ENCODE results near the gene TMEM184B.

Gene TMEM184B

DNA sequence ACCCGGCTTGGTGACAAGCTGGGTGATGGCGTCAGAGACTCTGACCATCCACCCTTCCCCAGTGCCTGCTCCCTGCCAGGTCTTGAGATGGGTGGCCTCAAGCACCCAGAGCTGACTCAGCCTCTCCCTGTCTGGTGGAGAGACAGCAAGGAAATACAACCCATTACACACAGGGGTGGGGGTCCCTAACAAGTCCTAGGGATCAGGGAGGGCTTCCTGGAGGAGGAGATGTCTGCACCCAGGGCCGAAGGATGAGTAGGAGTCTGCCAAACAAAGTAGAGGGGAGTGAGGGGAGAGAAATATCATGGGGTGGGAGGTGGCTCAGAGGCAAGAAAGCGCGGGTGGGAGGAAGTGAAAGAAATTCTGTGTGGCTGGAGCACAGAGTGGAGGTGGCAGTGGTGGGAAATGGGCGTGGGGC is 64.2 kb downstream of the TMEM184B start:
- in situ Hi-C loops (cut with MboI; ENCODE audit: low sequenced_read_pairs), result no loop called here

DNA sequence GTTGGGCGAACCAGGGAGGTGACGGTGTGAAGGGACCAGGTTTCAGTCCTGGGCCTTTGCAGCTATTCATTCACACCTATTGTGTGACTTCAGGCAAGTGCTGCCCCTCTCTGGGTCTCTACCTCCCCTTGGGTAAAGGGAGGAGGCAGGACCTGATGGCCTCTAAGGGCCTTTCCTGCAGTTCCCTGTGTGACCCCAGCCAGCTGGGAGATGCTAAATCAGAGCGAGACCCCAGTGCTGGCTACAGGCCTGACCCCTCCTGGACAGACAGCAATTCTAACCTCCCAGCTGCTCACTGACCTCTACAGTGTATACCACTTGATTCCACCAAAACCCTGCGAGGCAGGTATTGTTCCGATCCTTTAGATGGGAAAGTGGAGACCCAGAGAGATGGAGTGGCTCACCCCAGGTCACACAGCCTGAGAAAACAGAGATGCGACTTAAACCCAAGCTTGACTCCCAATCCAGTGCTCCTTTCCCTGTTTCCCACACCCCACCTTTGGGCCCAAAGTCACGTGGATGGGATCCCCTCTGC is 64.8 kb downstream of the TMEM184B start:
- in situ Hi-C loops (cut with MboI; ENCODE audit: low sequenced_read_pairs), result no loop called here

DNA sequence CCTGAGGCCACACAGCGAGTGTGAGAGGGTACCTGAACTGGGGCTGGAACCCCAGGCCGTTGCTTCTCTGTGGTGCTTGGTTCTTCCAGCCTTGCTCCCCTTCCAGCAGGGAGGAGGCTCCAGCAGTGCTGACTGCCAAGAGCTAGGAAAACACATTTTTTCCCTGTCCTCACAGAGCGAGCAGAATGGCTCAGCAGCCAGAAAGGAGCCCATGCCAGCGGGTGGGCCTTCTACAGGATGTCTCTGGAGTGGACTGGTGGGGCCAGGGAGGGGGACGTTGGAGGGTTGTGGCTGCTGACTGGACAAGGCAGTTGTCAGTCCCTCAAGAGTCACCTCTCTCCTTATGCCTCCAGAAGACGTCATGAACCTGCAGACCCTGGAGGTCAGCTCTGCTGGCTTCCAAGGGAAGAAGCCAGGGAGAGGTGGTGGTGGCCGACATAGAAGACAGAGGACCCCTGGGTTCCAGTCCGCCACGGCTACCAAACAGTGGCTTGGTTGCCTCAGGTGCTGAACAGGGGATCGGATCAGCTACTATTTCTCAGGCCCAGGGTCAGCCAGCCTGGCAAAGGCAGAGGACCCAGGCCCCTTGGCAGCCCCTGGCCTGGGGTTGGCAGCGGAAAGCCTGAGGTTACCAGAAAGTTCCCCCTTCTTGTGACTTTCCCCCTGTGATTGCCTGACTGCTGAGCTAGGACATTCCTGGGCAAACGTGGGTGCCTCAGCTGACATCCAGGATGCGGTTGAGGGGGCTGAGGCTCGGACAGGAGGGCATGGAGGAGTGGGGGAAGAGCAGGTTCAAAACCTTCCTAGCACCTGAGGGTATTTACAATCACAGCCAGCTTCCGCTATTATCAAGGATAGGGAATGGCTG is 67.3 kb downstream of the TMEM184B start:
- in situ Hi-C loops (cut with MboI; ENCODE audit: low sequenced_read_pairs), result no loop called here

DNA sequence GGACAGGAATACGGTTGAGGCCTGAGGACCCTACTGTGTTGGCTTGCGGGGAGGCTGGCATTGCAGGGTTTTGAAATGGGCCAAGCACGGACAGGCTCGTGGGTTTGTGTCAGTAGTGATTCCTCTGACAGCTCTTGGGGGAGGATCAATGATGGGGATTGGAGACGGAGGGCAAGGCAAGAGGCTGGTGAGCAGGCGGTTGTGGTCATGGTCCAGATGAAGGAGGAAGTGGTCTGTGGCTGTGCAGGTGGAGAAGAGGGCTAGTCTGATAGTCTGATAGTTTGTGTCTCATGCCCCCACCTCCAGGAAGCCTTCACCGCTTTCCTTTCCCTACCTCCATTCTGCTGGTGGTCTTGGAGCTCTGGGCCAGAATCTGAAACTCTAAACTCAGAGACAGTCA is 68.0 kb downstream of the TMEM184B start:
- in situ Hi-C loops (cut with MboI; ENCODE audit: low sequenced_read_pairs), result no loop called here

DNA sequence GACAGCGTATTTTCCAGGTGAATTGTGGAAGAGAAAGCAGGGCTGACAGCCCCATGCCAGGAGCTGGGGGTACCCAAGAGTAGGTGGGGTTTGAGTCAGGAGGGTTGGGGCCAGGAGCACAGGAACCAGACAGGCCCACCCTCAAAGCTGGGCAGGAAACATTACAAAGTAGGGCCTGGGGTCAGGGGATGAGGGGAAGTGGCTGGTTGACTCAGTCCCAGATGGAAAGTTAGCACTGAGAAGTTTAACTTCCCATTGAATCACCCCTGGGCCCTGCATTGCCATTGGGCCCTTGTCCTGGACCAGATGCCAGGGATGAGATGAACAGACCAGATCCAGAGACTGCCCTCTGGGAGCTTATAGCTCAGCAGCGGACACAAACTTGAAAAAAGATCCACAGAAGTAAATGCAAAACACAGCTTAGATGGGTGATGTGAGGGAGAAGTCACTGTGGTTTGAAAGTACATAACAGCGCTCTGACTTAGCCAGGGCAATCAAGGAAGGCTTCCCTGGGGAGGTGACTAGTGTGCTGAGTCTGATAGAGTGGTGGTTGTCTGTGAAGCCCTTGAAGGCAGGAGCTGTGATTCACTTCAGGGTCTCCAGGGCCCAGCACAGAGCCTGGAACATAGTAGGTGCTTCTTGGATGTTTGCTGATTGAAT is 68.8 kb downstream of the TMEM184B start:
- in situ Hi-C loops (cut with MboI; ENCODE audit: low sequenced_read_pairs), result no loop called here

DNA sequence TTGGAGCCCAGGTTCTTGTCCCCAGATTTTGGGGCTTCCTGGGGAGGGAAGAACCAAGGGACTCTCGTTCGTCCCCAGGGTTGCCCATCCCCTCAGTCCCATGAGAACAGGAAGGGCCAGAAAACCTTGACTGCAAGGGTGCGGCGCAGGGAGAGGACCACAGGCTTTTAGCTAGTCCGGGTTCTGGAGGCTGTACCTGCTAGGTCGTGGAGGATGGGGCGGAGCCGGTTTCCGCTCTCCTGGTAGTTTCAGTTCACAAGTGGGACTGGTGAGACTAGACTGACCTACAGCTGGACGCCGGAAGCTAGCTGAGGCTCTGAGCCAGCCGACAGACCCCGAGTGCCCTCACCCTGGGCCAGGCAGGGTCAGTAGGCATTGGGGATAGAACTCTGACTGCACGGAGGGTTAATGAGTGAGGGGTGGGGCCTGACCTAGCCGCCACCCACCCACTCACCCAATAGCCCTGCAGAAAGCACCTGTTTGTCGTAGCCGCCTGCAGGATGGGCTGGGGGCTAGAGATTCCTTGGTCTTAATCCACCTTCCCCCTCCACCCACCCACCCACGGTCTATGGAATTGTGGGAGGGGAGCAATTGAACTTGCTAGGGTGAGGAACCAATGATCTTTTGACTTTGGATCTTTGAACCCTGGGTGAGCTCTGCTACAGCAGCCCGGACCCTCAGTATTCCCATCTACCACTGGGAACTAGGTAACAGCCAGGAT is 69.6 kb downstream of the TMEM184B start:
- in situ Hi-C loops (cut with MboI; ENCODE audit: low sequenced_read_pairs), result no loop called here

DNA sequence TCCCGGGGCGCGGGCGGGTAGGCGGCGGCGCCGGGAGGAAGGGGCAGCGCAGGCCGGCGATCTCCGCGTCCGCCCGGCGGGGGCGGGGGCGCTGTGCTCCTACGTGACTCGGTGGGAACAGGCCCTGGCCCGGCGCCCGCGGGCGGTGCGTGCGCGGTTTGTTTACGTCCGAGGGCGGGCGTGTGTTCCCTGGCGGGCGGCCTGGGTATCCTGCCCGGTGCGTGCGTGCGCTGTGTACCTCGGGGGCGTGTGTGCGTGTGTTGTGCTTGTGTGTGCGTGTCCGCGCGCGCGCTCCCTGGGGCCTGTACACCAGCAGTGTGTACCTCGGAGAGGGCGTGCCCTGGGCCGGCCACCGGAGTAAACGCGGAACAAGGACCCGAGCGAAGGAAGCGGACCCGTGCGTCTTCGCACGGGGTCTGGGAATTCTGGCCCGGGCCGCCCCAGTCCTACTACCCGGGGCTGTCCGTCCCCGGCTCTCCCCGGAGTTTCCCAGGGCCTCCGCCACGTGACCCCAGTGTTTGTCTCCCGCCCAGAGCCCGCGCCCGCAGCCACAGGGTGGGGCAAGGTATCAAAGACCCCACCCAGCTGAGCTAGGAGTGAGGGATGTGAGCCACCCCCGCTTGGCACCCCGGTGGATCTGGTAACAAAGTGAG is 70.2 kb downstream of the TMEM184B start:
- in situ Hi-C loops (cut with MboI; ENCODE audit: low sequenced_read_pairs), result no loop called here

DNA sequence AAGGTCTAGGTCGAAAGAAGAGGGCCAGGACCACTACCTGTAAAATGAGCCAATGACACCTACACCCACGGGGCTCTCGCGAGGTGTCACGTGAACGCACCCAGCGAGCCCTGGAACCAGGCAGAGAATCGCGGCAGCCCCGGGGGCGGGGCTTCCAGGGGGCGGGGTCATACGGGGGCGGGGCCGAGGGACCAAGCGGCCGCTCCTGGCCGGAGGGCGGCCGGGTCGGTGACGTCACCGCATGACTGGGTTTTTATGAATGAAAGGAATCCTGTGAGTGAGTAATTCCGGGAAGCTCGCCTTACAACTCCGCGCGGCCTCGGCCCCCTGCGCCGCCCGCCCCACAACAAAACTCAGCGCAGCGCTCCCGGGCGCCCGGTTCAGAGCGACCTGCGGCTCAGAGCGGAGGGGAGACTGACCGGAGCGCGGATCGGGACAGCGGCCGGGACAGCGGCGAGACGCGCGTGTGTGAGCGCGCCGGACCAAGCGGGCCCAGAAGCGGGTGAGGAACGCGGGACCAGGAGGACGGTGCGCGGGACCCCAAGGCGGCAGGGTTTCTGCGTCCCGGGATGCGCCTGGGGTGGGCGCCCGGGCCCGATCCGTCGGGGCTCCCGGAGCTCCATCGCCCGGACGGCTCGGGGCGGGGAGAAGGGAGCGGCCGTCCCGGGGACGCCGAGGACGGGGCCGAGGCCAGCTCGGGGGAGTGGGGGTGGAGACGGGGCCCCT is 70.9 kb downstream of the TMEM184B start, which contains the start of gene MAFF:
Gene MAFF, plus strand, starts transcription at position 284 of the 726 bp plus-strand sequence. CDS start 11,860 bp downstream, outside the sequence.
- in situ Hi-C loops (cut with MboI; ENCODE audit: low sequenced_read_pairs), result no loop called here

DNA sequence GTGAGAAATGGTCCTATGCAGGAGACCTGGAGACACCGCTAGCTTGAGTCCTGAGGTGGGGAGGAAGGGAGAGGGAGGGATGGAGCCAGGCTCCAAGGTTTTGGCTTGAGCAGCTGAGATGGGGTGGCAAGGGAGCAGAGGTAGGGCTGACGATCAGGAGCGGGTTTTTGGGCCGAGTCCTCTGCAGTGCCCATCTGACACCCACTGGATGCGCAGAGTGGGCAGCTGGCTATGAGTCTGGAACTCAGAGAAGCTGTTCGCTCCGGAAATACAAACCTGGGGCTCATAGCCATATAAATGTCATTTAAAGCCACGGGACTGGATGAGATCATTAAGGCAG is 71.5 kb downstream of the TMEM184B start:
- in situ Hi-C loops (cut with MboI; ENCODE audit: low sequenced_read_pairs), result no loop called here

DNA sequence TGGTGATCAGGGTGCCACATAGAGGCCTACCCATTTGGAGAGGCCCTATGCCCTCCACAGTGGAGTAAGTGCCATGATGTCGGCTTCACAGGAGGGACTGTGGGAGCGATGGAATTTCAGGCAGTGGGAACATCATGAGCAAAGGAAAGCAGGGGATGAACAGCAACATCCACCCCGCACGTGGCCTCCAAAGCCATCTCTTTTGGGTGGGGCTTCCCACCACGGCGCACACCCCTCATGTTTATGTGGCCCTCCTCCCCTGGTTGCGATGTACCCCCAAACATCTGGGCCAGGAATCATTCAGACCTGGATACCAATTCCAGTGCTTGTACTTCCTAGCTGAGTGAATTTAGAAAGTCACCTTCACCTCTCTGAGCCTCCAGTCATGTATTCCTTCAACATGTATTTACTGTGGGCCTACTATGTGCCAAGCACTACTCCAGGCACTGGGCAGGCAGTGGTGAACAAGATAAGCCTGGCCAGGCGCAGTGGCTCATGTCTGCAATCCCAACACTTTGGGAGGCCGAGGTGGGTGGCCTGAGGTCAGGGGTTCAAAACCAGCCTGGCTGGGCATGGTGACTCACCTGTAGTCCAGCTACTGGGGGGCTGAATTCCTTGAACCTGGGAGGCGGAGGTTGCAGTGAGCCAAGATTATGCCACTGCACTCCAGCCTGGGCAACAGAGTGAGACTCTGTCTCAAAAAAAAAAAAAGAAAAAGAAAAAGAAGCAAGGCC is 72.8 kb downstream of the TMEM184B start:
- in situ Hi-C loops (cut with MboI; ENCODE audit: low sequenced_read_pairs), result no loop called here

DNA sequence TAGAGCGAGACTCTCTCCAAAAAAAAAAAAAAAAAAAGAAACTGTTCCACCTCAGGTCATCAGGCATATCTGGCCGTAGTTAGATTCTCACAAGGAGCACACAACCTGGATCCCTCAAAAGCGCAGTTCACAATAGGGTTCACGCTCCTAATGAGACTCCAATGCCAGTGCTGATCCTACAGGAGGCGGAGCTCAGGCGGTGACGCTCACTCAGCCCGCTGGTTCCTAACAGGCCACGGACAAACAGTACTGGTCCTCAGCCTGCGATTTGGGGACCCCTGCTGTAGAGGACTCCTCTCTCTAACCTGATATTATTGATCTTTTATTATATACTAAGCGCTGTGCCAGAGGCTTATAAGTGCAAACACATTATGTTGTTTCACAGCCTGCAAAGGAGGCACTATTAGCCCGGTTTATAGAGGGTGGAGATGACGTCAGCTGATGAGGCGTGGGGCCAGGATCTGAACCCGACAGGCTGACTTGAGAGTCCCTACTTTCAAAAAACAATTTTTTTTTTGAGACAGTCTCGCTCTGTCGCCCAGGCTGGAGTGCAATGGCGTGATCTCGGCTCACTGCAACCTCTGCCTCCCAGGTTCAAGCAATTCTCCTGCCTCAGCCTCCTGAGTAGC is 75.9 kb downstream of the TMEM184B start:
- in situ Hi-C loops (cut with MboI; ENCODE audit: low sequenced_read_pairs), result no loop called here

DNA sequence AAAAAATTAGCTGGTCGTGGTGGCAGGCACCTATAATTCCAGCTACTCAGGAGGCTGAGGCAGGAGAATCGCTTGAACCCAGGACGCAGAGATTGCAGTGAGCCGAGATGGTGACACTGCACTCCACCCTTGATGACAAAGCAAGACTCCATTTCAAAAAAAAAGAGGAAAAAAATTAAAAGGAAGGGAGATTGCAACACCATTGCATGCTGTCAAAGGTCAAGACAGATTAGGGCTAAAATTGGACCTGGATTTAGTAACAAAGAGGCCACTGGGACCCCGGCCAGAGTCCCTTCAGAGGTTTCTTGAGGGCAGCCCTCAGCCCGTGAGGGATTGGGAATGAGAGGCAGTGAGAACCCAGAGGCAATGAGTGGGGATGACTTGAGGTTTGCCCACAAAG is 79.2 kb downstream of the TMEM184B start:
- in situ Hi-C loops (cut with MboI; ENCODE audit: low sequenced_read_pairs), result no loop called here

DNA sequence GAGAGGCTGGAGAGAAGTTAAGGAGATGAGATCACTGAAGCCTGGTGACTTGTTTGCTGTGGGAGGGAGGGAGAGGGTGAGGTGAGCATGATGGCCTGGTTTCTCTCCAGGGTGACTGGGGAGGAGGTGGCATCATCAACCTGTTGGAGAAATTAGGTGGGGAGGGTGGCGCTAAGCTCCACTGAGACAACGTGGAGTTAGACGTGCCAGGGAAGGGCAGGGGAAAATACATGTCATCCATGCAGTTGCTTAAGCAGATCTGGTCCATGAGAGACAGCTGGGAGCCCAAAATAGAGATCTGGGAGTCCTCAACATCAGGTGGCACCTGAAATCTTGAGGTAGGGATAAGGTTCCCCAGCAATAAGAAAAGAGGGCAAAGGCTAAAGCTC is 80.3 kb downstream of the TMEM184B start:
- in situ Hi-C loops (cut with MboI; ENCODE audit: low sequenced_read_pairs), result no loop called here

DNA sequence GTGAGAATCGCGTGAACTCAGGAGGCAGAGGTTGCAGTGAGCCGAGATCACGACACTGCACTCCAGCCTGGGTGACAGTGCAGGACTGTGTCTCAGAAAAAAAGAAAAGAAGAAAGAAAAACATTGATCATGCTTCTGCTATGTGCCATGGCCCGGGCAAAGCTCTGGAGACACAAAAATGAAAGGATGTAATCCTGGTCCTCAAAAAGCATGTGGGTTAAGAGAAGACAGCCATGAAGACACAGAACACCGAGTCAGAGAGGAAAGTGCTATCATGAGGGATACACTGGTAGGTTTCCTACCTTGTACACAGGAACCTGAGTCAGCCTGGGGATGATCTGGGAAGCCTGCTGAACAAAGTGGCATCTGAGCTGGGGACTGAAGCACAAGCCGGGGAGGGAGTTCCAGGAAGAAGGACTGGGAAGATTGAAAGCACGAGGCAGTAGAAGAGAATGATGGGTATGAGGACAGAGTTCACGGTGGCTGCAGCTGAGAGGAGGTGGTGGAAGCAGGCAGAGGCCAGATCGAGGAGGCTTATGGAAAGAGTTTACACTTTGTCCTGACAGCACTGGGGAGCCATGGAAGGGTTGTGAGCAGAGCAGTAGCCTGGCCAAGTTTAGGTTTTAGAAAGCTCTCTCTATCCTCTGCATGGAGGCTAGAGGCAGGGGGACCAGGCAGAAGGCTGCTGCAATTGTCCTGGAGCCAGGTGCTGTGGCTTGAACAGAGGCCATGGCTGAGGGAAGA is 80.9 kb downstream of the TMEM184B start:
- in situ Hi-C loops (cut with MboI; ENCODE audit: low sequenced_read_pairs), result no loop called here

DNA sequence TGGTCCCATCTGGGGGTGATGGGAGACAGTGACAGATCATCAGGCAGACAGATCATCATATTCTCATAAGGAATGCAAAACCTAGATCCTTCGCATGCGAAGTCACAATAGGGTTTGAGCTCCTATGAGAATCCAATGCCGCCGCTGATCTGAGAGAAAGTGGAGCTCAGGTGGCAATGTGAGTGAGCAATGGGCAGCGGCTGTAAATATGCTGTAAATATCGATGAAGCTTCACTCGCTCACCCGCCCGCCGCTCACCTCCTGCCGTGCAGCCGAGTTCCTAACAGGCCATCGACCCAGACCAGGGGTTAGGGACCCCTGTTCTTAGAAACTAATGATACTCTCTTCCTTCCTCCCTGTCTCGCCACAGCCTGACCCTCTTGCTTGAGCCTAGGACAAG is 81.8 kb downstream of the TMEM184B start:
- in situ Hi-C loops (cut with MboI; ENCODE audit: low sequenced_read_pairs), result no loop called here

DNA sequence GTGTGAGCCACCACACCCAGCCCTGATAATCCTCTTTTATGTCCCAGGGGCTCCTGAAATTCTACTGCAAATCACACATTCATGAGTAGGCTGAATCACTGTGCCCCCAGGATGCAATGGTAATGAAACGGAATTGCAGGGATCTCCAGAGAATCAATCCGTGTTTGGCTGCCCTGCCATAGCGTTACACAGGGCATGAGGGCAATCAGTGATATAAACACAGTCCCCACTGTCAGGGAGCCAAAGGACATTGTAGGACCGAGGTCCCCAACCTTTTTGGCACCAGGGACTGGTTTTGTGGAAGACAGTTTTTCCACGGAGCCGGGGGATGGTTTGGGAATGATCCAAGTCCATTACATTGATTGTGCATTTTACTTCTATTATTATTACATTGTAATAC is 82.2 kb downstream of the TMEM184B start:
- in situ Hi-C loops (cut with MboI; ENCODE audit: low sequenced_read_pairs), result no loop called here

DNA sequence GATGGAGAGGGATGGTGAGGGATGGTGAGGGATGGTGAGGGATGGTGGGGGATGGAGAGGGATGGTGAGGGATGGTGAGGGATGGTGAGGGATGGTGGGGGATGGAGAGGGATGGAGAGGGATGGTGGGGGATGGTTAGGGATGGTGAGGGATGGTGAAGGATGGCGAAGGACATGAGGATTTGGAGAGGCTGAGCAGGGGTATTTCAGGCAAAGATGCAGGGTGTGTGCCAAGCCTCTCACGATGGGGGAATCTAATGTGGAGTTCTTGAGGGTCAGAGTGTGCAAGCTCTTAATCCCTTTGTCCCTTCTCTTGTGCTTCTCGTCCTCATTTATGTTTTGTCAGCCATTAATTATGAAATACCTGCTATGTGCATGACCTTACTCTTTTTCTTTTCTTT is 83.7 kb downstream of the TMEM184B start:
- in situ Hi-C loops (cut with MboI; ENCODE audit: low sequenced_read_pairs), result no loop called here

DNA sequence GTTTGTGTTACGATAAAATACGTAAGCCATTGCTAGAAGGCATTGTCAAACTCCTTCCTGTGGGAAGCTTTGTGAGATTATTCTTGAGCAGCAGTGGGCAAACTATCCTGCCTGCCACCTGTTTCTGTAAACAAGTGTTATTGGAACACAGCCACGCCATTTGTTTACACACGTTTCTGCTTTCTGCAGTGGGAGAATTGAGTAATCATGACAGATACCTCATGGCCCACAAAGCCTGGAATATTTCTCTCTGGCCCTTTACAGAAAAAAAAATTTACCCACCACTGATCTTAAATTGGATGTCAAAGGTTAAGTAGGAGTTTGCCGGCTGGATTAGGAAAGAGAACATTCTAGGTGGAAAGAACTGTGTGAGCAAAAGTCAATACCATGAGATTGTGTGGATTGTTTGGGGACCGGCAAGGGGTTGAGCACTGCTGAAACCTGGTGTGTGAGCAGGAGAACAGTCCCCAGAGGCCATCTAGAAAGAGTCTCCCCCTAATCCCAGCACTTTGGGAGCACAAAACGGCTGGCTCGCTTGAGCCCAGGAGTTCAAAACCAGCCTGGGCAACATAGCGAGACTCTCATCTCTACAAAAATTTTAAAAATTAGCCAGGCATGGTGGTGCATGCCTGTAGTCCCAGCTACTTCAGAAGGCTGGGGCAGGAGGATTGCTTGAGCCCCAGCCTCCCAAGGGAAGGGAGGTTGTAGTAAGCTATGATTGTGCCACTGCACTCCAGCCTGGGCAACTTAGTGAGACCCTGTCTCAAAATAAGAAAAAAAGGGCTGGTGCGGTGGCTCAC is 85.2 kb downstream of the TMEM184B start:
- in situ Hi-C loops (cut with MboI; ENCODE audit: low sequenced_read_pairs), result no loop called here

Data from hTERT RPE-1 (cell line).